HCT116 (cell line): ENCODE measurements around the gene DHRSX. TPM values are rescaled to one million over a fixed set of nuclear protein-coding genes. Genes with fewer than 3 reads are reported as not detected.

Experiments
- ATAC-seq: fragments of 200-7000 bp; cut with Tn5 transposase; 2 replicates; pipeline ENCODE4 v1.9.1; 2020; ENCODE audit warnings: mild to moderate bottlenecking, moderate library complexity
- BruUV-seq: library from RNA; stranded (reverse); fragments of 400-500 nt; replicated peaks from 2 replicates; lab custom pipeline; 2021; lab: Mats Ljungman, UMichigan
- CTCF ChIA-PET: fragments of 300-600 bp; sonication (Branson Sonifier 250); formaldehyde crosslinking; loops from one replicate; lab custom pipeline; 2021; ENCODE audit warnings: antibody characterized with exemption; lab: Charles Lee
- POLR2A ChIA-PET: fragments of 300-600, 350-600 bp; sonication (Branson Sonifier 250); formaldehyde crosslinking; loops from one replicate; lab custom pipeline; 2021; ENCODE audit warnings: antibody characterized with exemption; lab: Charles Lee
- RAD21 ChIA-PET, 2 experiments: fragments of 300-600 bp; sonication (Branson Sonifier 250); formaldehyde crosslinking; loops; one replicate each; lab custom pipeline; 2023; ENCODE audit warnings: low total read pairs in 2 of 2; ENCODE audit not compliant: uncharacterized antibody in 2 of 2, unreplicated experiment in 2 of 2, low non-redundant PET in 1 of 2; lab: Charles Lee
- DNase-seq: peaks from one replicate; pipeline ENCODE4 v3.0.0-alpha.2; 2010; ENCODE audit warnings: low read depth, low spot score
- H2AFZ ChIP-seq: fragments of 200-600 bp; shearing (Covaris generic), sonication (generic); 2 replicates; pipeline ENCODE4 v1.6.1; 2017; ENCODE audit warnings: low read depth, mixed run types, mixed read lengths, antibody characterized with exemption, low read length; ENCODE audit not compliant: poor library complexity, severe bottlenecking
- H3K27ac ChIP-seq: 2 replicates; pipeline ENCODE4 v1.5.1; 2012; ENCODE audit warnings: low read depth, low read length
- H3K27me3 ChIP-seq: fragments of 200-600 bp; sonication (generic); 2 replicates; pipeline ENCODE4 v1.6.1; 2016; ENCODE audit warnings: mixed run types, low read length, mixed read lengths; ENCODE audit not compliant: insufficient read depth
- H3K36me3 ChIP-seq, 2 experiments: fragments of 200-500 bp in 1 of 2; fragments of 200-600 bp in 1 of 2; sonication (Bioruptor generic) in 1 of 2; sonication (generic) in 1 of 2; 2 replicates each; pipeline versions ENCODE4 v1.5.1 to v1.6.1; 2014 to 2016; ENCODE audit warnings: low read length in 2 of 2, inconsistent platforms in 1 of 2, mixed read lengths in 1 of 2, mixed run types in 1 of 2; ENCODE audit not compliant: insufficient read depth in 2 of 2, control insufficient read depth in 1 of 2
- H3K4me1 ChIP-seq, 2 experiments: fragments of 200-600 bp in 1 of 2; sonication (generic) in 1 of 2; 2 replicates each; pipeline versions ENCODE4 v1.5.1 to v1.6.1; 2012 to 2017; ENCODE audit warnings: low read length in 2 of 2, inconsistent platforms in 1 of 2, mild to moderate bottlenecking in 1 of 2, mixed read lengths in 1 of 2, mixed run types in 1 of 2, moderate library complexity in 1 of 2; ENCODE audit not compliant: insufficient read depth in 2 of 2, control insufficient read depth in 1 of 2
- H3K4me2 ChIP-seq: fragments of 200-600 bp; sonication (generic); 2 replicates; pipeline ENCODE4 v1.6.1; 2017; ENCODE audit warnings: mixed run types, low read length, mixed read lengths
- H3K4me3 ChIP-seq, 2 experiments: fragments of 200-600 bp in 1 of 2; sonication (generic) in 1 of 2; replicated peaks in 1 of 2; 2 replicates each; pipeline ENCODE4 v1.5.1; 2011 to 2016; ENCODE audit warnings: low read length in 2 of 2, control low read depth in 1 of 2, low read depth in 1 of 2, mild to moderate bottlenecking in 1 of 2, mixed read lengths in 1 of 2, mixed run types in 1 of 2
- H3K79me2 ChIP-seq: fragments of 200-600 bp; sonication (generic); 2 replicates; pipeline ENCODE4 v1.6.1; 2017; ENCODE audit warnings: mild to moderate bottlenecking, mixed run types, low read length, moderate library complexity, mixed read lengths; ENCODE audit not compliant: insufficient read depth
- H3K9ac ChIP-seq: fragments of 200-600 bp; sonication (generic); 2 replicates; pipeline ENCODE4 v1.6.1; 2016; ENCODE audit warnings: low read length, mixed read lengths
- H3K9me2 ChIP-seq: fragments of 200-600 bp; sonication (generic), shearing (Covaris generic); 2 replicates; pipeline ENCODE4 v1.6.1; 2017; ENCODE audit warnings: mixed run types, mild to moderate bottlenecking, moderate library complexity; ENCODE audit not compliant: insufficient read depth
- H3K9me3 ChIP-seq, 2 experiments: fragments of 200-500 bp in 1 of 2; fragments of 200-600 bp in 1 of 2; sonication (Bioruptor generic) in 1 of 2; sonication (generic) in 1 of 2; 2 replicates each; pipeline ENCODE4 v1.6.1; 2014 to 2017; ENCODE audit warnings: low read length in 2 of 2, mixed read lengths in 2 of 2, inconsistent platforms in 1 of 2, low read depth in 1 of 2, mild to moderate bottlenecking in 1 of 2, mixed run types in 1 of 2, moderate library complexity in 1 of 2; ENCODE audit not compliant: control insufficient read depth in 1 of 2, insufficient read depth in 1 of 2
- H4K20me1 ChIP-seq: fragments of 200-600 bp; sonication (generic), shearing (Covaris generic); 2 replicates; pipeline ENCODE4 v1.6.1; 2017; ENCODE audit warnings: mixed run types, mild to moderate bottlenecking, moderate library complexity; ENCODE audit not compliant: insufficient read depth
- EGR1 ChIP-seq: IDR thresholded peaks from 2 replicates; pipeline ENCODE4 v1.6.1; 2012; ENCODE audit warnings: low read depth
- EZH2 ChIP-seq: fragments of 200-600 bp; sonication (generic); IDR thresholded peaks from 2 replicates; pipeline ENCODE4 v1.6.1; 2017; ENCODE audit warnings: antibody characterized with exemption, mixed run types
- EZH2phosphoT487 ChIP-seq: fragments of 200-600 bp; IDR thresholded peaks from 2 replicates; pipeline ENCODE4 v1.6.1; 2018; ENCODE audit warnings: antibody characterized with exemption, borderline replicate concordance
- JUND ChIP-seq: IDR thresholded peaks from 2 replicates; pipeline ENCODE4 v1.6.1; 2012
- POLR2A ChIP-seq: IDR thresholded peaks from 2 replicates; pipeline ENCODE4 v1.7.0; 2011; ENCODE audit warnings: borderline replicate concordance; ENCODE audit not compliant: insufficient read depth, insufficient read length; ENCODE audit errors: extremely low read depth
- POLR2AphosphoS5 ChIP-seq: IDR thresholded peaks from 2 replicates; pipeline ENCODE4 v1.6.1; 2011; ENCODE audit warnings: mild to moderate bottlenecking, low read depth, low read length, moderate library complexity
- SIN3A ChIP-seq: IDR thresholded peaks from 2 replicates; pipeline ENCODE4 v1.6.1; 2012; ENCODE audit warnings: low read depth
- intact Hi-C: fragments of 100-400 bp; cut with micrococcal nuclease; formaldehyde crosslinking; loops from 2 replicates; pipeline ENCODE4 v1.10.0; 2022
- total RNA-seq: library from RNA; stranded (reverse); gene quantifications from one replicate; pipeline ENCODE4 v1.2.1, GENCODE V29; 2021; ENCODE audit not compliant: unreplicated experiment
- TF ChIP-seq, protein P1 (sequence below): IDR thresholded peaks from 2 replicates; pipeline ENCODE4 v1.6.1; 2011; ENCODE audit warnings: mild to moderate bottlenecking, low read length, moderate library complexity; ENCODE audit not compliant: insufficient replicate concordance; ENCODE audit errors: extremely low read depth
- TF ChIP-seq, protein P2 (sequence below): IDR thresholded peaks from 2 replicates; pipeline ENCODE4 v1.6.1; 2012; ENCODE audit warnings: low read depth

The DHRSX gene
- total RNA-seq, 1 experiment from 2014 or later: 11.9 TPM

DNA sequence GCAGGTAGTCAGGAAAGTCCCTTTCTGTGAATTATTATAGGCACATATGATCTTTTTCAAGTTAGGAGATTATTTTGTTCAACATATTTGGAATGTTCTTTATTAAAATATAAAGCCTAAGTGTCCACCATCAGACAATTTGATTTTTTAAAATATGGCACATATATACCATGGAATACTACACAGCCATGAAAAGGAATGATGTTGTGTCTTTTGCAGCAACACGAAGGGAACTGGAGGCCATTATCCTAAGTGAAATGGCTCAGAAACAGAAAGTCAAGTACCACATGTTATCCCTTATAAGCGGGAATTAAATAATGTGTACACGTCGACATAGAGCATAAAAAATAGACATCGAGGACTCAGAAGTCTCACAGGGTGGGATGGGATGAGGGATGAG, 73.0 kb downstream of the DHRSX start (continued):
- no peak for TF ChIP-seq JUND
- TF ChIP-seq, protein P1, sequence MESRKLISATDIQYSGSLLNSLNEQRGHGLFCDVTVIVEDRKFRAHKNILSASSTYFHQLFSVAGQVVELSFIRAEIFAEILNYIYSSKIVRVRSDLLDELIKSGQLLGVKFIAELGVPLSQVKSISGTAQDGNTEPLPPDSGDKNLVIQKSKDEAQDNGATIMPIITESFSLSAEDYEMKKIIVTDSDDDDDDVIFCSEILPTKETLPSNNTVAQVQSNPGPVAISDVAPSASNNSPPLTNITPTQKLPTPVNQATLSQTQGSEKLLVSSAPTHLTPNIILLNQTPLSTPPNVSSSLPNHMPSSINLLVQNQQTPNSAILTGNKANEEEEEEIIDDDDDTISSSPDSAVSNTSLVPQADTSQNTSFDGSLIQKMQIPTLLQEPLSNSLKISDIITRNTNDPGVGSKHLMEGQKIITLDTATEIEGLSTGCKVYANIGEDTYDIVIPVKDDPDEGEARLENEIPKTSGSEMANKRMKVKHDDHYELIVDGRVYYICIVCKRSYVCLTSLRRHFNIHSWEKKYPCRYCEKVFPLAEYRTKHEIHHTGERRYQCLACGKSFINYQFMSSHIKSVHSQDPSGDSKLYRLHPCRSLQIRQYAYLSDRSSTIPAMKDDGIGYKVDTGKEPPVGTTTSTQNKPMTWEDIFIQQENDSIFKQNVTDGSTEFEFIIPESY: no peak

DNA sequence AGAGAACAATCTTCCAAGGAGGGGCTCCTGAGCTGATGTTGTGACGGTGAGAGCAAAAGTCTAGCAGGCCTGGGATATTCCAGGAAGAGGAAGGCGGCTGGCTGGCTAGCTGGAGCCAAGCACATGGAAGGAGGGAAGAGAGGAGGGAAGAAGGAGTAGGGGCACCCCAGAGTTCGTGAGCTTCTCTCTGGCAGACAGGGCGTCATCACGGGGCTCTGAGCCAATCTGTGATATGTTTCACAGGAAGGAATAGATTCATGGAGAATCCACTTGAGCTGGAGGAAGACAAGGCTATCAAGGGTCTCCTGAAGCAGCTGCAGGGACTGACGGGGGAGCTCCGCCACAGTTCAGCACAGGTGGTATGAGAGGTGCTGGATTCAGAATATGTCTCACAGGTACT, 73.6 kb downstream of the DHRSX start:
- ChIA-PET RAD21 (no interaction called here), POLR2A (no interaction called here), CTCF (no interaction called here)
- H3K4me1 ChIP-seq: peaks cover 3 to 9% of the 10 kb centered on the region in 2 experiments; a peak in 3 of 4 replicates
- no peak overlapping the region for H3K9ac ChIP-seq
- ATAC-seq: no peak
- H3K36me3 ChIP-seq: no peaks in the 10 kb centered on the region
- H4K20me1 ChIP-seq: no peaks in the 10 kb centered on the region
- BruUV-seq: no TSS peak
- no peaks in the 10 kb centered on the region for H3K9me2 ChIP-seq
- no peaks in the 10 kb centered on the region for H3K79me2 ChIP-seq
- H3K27me3 ChIP-seq: no peaks in the 10 kb centered on the region
- H3K27ac ChIP-seq: no peak overlapping the region
- TF ChIP-seq, protein P2, sequence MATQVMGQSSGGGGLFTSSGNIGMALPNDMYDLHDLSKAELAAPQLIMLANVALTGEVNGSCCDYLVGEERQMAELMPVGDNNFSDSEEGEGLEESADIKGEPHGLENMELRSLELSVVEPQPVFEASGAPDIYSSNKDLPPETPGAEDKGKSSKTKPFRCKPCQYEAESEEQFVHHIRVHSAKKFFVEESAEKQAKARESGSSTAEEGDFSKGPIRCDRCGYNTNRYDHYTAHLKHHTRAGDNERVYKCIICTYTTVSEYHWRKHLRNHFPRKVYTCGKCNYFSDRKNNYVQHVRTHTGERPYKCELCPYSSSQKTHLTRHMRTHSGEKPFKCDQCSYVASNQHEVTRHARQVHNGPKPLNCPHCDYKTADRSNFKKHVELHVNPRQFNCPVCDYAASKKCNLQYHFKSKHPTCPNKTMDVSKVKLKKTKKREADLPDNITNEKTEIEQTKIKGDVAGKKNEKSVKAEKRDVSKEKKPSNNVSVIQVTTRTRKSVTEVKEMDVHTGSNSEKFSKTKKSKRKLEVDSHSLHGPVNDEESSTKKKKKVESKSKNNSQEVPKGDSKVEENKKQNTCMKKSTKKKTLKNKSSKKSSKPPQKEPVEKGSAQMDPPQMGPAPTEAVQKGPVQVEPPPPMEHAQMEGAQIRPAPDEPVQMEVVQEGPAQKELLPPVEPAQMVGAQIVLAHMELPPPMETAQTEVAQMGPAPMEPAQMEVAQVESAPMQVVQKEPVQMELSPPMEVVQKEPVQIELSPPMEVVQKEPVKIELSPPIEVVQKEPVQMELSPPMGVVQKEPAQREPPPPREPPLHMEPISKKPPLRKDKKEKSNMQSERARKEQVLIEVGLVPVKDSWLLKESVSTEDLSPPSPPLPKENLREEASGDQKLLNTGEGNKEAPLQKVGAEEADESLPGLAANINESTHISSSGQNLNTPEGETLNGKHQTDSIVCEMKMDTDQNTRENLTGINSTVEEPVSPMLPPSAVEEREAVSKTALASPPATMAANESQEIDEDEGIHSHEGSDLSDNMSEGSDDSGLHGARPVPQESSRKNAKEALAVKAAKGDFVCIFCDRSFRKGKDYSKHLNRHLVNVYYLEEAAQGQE: no peak
- TF ChIP-seq EGR1 (no peak), POLR2AphosphoS5 (no peak), SIN3A (no peak), JUND (no peak), EZH2phosphoT487 (no peak), EZH2 (no peak), POLR2A (no peak)
- TF ChIP-seq, all 23 proteins: peak for 0
- intact Hi-C loops: no loop called here
- DNase-seq: no peak
- Histone ChIP-seq H2AFZ (no peak overlapping the region), H3K9me3 (no peaks in the 10 kb centered on the region), H3K4me3 (no peak overlapping the region), H3K4me2 (no peak overlapping the region)
